Endothelial cell of umbilical vein (primary cell): Measurements from ENCODE around the gene ARHGAP30. TPM values are rescaled to one million over a fixed set of nuclear protein-coding genes. Genes with fewer than 3 reads are reported as not detected.

Source experiments
- BruUV-seq: library from RNA; stranded (reverse); fragments of 400-500 nt; replicated peaks from 2 replicates; lab custom pipeline; 2021; lab: Mats Ljungman, UMichigan
- CTCF ChIA-PET: fragments of 300-600, 350-600 bp; sonication (Branson Sonifier 250); formaldehyde crosslinking; loops from one replicate; lab custom pipeline; 2021; ENCODE audit warnings: antibody characterized with exemption, inconsistent platforms; lab: Charles Lee
- POLR2A ChIA-PET: fragments of 300-600, 350-600 bp; sonication (Branson Sonifier 250); formaldehyde crosslinking; loops from one replicate; lab custom pipeline; 2021; ENCODE audit warnings: antibody characterized with exemption, inconsistent platforms; lab: Charles Lee
- DNase-seq: peaks from one replicate; pipeline ENCODE4 v3.0.0-alpha.2; 2011; ENCODE audit warnings: low read depth, low spot score
- FAIRE-seq: peaks from 2 replicates; lab custom pipeline; 2011; peaks lifted over from hg19 to GRCh38; lab: Jason Lieb, UNC
- H2AFZ ChIP-seq: 2 replicates; pipeline ENCODE4 v1.6.0; 2012; ENCODE audit warnings: low read depth, low read length, control low read depth, inconsistent platforms
- H3K27ac ChIP-seq: 2 replicates; pipeline ENCODE4 v1.5.1; 2011; ENCODE audit warnings: low read depth, mild to moderate bottlenecking, control low read depth, low read length, moderate library complexity; ENCODE audit not compliant: insufficient read depth
- H3K27me3 ChIP-seq, 2 experiments: 2 replicates each; pipeline versions ENCODE4 v1.6.0 to v1.6.1; 2011; ENCODE audit warnings: low read length in 2 of 2, mixed read lengths in 1 of 2; ENCODE audit not compliant: control insufficient read depth in 2 of 2, insufficient read depth in 2 of 2
- H3K36me3 ChIP-seq, 2 experiments: 2 replicates in 1 of 2; 3 replicates in 1 of 2; pipeline ENCODE4 v1.5.1; 2011; ENCODE audit warnings: low read length in 2 of 2, mild to moderate bottlenecking in 1 of 2, moderate library complexity in 1 of 2; ENCODE audit not compliant: control insufficient read depth in 2 of 2, insufficient read depth in 2 of 2; ENCODE audit errors: extremely low read depth in 1 of 2
- H3K4me1 ChIP-seq: 3 replicates; pipeline ENCODE4 v1.5.1; 2011; ENCODE audit warnings: mild to moderate bottlenecking, low read length; ENCODE audit not compliant: control insufficient read depth, insufficient read depth; ENCODE audit errors: extremely low read depth
- H3K4me2 ChIP-seq: 2 replicates; pipeline ENCODE4 v1.6.1; 2011; ENCODE audit warnings: low read length, control low read depth, mixed read lengths; ENCODE audit not compliant: insufficient read depth
- H3K4me3 ChIP-seq, 3 experiments: fragments of 200-600 bp in 1 of 3; sonication (generic), shearing (Covaris generic) in 1 of 3; replicated peaks in 1 of 3; 2 replicates each; pipeline ENCODE4 v1.5.1; 2011 to 2016; ENCODE audit warnings: control low read depth in 3 of 3, low read length in 3 of 3, mild to moderate bottlenecking in 2 of 3, inconsistent platforms in 1 of 3, low read depth in 1 of 3, moderate library complexity in 1 of 3; ENCODE audit not compliant: insufficient read depth in 1 of 3
- H3K79me2 ChIP-seq: 2 replicates; pipeline ENCODE4 v1.6.0; 2012; ENCODE audit warnings: low read length, inconsistent platforms; ENCODE audit not compliant: control insufficient read depth, insufficient read depth
- H3K9ac ChIP-seq: replicated peaks from 2 replicates; pipeline ENCODE3; 2011; ENCODE audit warnings: low read length, control low read depth; ENCODE audit not compliant: insufficient read depth; ENCODE audit errors: extremely low read depth
- H3K9me1 ChIP-seq: replicated peaks from 3 replicates; pipeline ENCODE4 v1.6.0; 2011; ENCODE audit warnings: mild to moderate bottlenecking, low read length; ENCODE audit not compliant: control insufficient read depth, insufficient read depth; ENCODE audit errors: extremely low read depth
- H3K9me3 ChIP-seq: replicated peaks from 2 replicates; pipeline ENCODE4 v1.5.1; 2012; ENCODE audit warnings: low read length, inconsistent platforms; ENCODE audit not compliant: control insufficient read depth, insufficient read depth
- H4K20me1 ChIP-seq: replicated peaks from 2 replicates; pipeline ENCODE3; 2011; ENCODE audit warnings: mild to moderate bottlenecking, low read length; ENCODE audit not compliant: control insufficient read depth, insufficient read depth; ENCODE audit errors: extremely low read depth
- CTCF ChIP-seq, 2 donors: IDR thresholded peaks; 1 replicate in 1 of 2; 2 replicates in 1 of 2; pipeline ENCODE4 v1.5.1; 2011; ENCODE audit warnings: low read length in 2 of 2, mild to moderate bottlenecking in 2 of 2, moderate library complexity in 2 of 2, control low read depth in 1 of 2, inconsistent platforms in 1 of 2, low read depth in 1 of 2; ENCODE audit not compliant: insufficient read depth in 1 of 2; ENCODE audit errors: extremely low read depth in 1 of 2
- EZH2 ChIP-seq: IDR thresholded peaks from 2 replicates; pipeline ENCODE4 v1.6.1; 2012; ENCODE audit warnings: borderline replicate concordance, low read depth, mild to moderate bottlenecking, moderate library complexity, low read length, inconsistent platforms; ENCODE audit not compliant: severe bottlenecking
- MYC ChIP-seq: IDR thresholded peaks from one replicate; pipeline ENCODE4 v1.6.1; 2011; ENCODE audit warnings: mild to moderate bottlenecking, low read depth, low read length
- POLR2A ChIP-seq: IDR thresholded peaks from 2 replicates; pipeline ENCODE4 v1.6.1; 2012; ENCODE audit warnings: low read depth, mild to moderate bottlenecking, control low read depth, low read length
- dilution Hi-C: fragments of 300-500 bp; cut with MboI; formaldehyde crosslinking; loops from one replicate; pipeline ENCODE4 v1.15.0; 2019; ENCODE audit warnings: low sequenced_read_pairs; ENCODE audit not compliant: extremely low pct_ligation_motif_present
- intact Hi-C: fragments of 100-400 bp; cut with micrococcal nuclease; formaldehyde crosslinking; loops from one replicate; pipeline ENCODE4 v1.10.0; 2022
- polyA plus RNA-seq, 4 experiments: library from polyadenylated mRNA; depleted of rRNA in 3 of 4; stranded (reverse) in 3 of 4; unstranded in 1 of 4; fragments of >200 nt; gene quantifications; 2 replicates each; pipeline versions ENCODE4 v1.2.1 to v1.2.3, GENCODE V29; 2011 to 2012; ENCODE audit warnings: missing spikeins in 1 of 4
- total RNA-seq: library from RNA; stranded (reverse); gene quantifications from 2 replicates; pipeline ENCODE4 v1.2.3, GENCODE V29; 2021

The ARHGAP30 gene
- total and polyA plus RNA-seq, 2 donors (not counting 3 experiments of a cell fraction or from before 2014, with no cell fraction given), result not detected

GRCh38 chr1:161099090-161099802 is 29.6 kb upstream of the ARHGAP30 start:
- no peaks in the 10 kb centered on the region for H3K27me3 ChIP-seq
- peaks cover 15% of the 10 kb centered on the region for H3K79me2 ChIP-seq
- H3K27ac ChIP-seq, result no peak overlapping the region
- intact Hi-C loops, result loop anchor here (5.0 kb wide), 1 partner anchor 372 kb away; no protein-coding TSS in a partner anchor
- H4K20me1 ChIP-seq, result no peaks in the 10 kb centered on the region
- H2AFZ ChIP-seq, result no peak overlapping the region
- FAIRE-seq (no peak), DNase-seq (no peak)
- CTCF ChIA-PET, result interaction anchor here (0.6 to 7.6 kb wide), 12 partner anchors 13 to 283 kb away, joined by 3 to 197 read pairs (median 8); partner anchors contain the start of genes DEDD and USF1
- no peak overlapping the region for H3K9ac ChIP-seq
- no peaks in the 10 kb centered on the region for H3K9me3 ChIP-seq
- BruUV-seq, result no TSS peak
- POLR2A ChIA-PET, result no interaction called here
- H3K4me1 ChIP-seq, result peaks cover 8% of the 10 kb centered on the region
- dilution Hi-C loops, result no loop called here
- H3K4me2 ChIP-seq, result no peak overlapping the region
- TF ChIP-seq POLR2A (peak; percentile 31), EZH2 (no peak)
- no peaks in the 10 kb centered on the region for H3K9me1 ChIP-seq
- H3K4me3 ChIP-seq, result no peak overlapping the region
- H3K36me3 ChIP-seq, result peaks cover 9 to 11% of the 10 kb centered on the region in 2 experiments

- Histone ChIP-seq H2AFZ (peak within 1 kb of the TSS; percentile 57), H3K4me2 (peak within 1 kb of the TSS; percentile 82), H3K9me3 (no peaks in the 10 kb centered on the region), H3K9me1 (no peaks in the 10 kb centered on the region), H3K4me3 (peak within 1 kb of the TSS; percentile 12 to 65 (median 45)), H3K27ac (no peak within 1 kb of the TSS), H3K27me3 (no peaks in the 10 kb centered on the region), H3K79me2 (peaks cover 8% of the 10 kb centered on the region), H3K36me3 (peaks cover 9 to 11% of the 10 kb centered on the region in 2 experiments), H4K20me1 (no peaks in the 10 kb centered on the region), H3K9ac (peak within 1 kb of the TSS; percentile 15), H3K4me1 (peaks cover 8% of the 10 kb centered on the region)
- FAIRE-seq (peak; percentile 91), DNase-seq (peak; percentile 79)
- dilution Hi-C loops (no loop called here), intact Hi-C loops (loop anchor here (1.0 to 5.0 kb wide), 5 partner anchors 20 to 371 kb away; partner anchors contain the start of genes NIT1 and PFDN2)
- TF ChIP-seq POLR2A (no peak), EZH2 (no peak), MYC (no peak), CTCF (IDR thresholded peaks at IDR 0.05; ENCODE audit: extremely low read depth in 1 of 2, insufficient read depth in 1 of 2, low read depth in 1 of 2, low read length in 2 of 2) (peak in 1 of 2 donors; percentile 33)
- ChIA-PET CTCF (interaction anchor here (0.6 to 7.6 kb wide), 38 partner anchors 8 to 372 kb away, joined by 3 to 197 read pairs (median 6); partner anchors contain the start of genes DEDD, F11R, NIT1 and PFDN2), POLR2A (no interaction called here)
- BruUV-seq, result no TSS peak
Observed at GRCh38 chr1:161098210-161099068, 28.7 kb upstream of the ARHGAP30 start, which contains the start of gene KLHDC9. TSS of gene KLHDC9 (plus strand) at chr1:161098361. CDS start at chr1:161098536, 175 bp downstream.
